Hepatocyte (in vitro differentiated cells): Measurements from ENCODE around the gene CMTM6.

ENCODE experiments used
- EZH2 ChIP-seq: fragments of 200-600 bp; sonication (generic); IDR thresholded peaks from 2 replicates; pipeline ENCODE4 v1.6.1; 2016; ENCODE audit warnings: antibody characterized with exemption, mild to moderate bottlenecking, borderline replicate concordance
- EZH2phosphoT487 ChIP-seq: fragments of 200-600 bp; sonication (generic); IDR thresholded peaks from one replicate; pipeline ENCODE4 v1.6.1; 2018; ENCODE audit warnings: antibody characterized with exemption, mild to moderate bottlenecking, low read depth, moderate library complexity; ENCODE audit not compliant: unreplicated experiment, severe bottlenecking
- TF ChIP-seq, protein P1 (sequence below): fragments of 200-600 bp; sonication (generic); IDR thresholded peaks from 2 replicates; pipeline ENCODE4 v1.5.1; 2016; ENCODE audit warnings: antibody characterized with exemption, mild to moderate bottlenecking; ENCODE audit not compliant: poor library complexity

GRCh38 chr3:32443478-32443877 lies 59.2 kb downstream of the CMTM6 start:
- TF ChIP-seq, protein P1, sequence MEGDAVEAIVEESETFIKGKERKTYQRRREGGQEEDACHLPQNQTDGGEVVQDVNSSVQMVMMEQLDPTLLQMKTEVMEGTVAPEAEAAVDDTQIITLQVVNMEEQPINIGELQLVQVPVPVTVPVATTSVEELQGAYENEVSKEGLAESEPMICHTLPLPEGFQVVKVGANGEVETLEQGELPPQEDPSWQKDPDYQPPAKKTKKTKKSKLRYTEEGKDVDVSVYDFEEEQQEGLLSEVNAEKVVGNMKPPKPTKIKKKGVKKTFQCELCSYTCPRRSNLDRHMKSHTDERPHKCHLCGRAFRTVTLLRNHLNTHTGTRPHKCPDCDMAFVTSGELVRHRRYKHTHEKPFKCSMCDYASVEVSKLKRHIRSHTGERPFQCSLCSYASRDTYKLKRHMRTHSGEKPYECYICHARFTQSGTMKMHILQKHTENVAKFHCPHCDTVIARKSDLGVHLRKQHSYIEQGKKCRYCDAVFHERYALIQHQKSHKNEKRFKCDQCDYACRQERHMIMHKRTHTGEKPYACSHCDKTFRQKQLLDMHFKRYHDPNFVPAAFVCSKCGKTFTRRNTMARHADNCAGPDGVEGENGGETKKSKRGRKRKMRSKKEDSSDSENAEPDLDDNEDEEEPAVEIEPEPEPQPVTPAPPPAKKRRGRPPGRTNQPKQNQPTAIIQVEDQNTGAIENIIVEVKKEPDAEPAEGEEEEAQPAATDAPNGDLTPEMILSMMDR = no peak
- TF ChIP-seq EZH2phosphoT487 (no peak), EZH2 (no peak)
